Liver (tissue), 3 donors: ENCODE results near the gene ACADSB.

Experiments
- EGR1 ChIP-seq, 2 donors: IDR thresholded peaks; 2 replicates each; pipeline ENCODE4 v1.6.1; 2016 to 2018; ENCODE audit warnings: antibody characterized with exemption in 2 of 2, low read depth in 2 of 2
- HNF4A ChIP-seq, 2 donors: conservative IDR thresholded peaks; 2 replicates each; pipeline ENCODE4 v1.6.1; 2016; ENCODE audit warnings: antibody characterized with exemption in 2 of 2, mild to moderate bottlenecking in 2 of 2
- HNF4G ChIP-seq: IDR thresholded peaks from 2 replicates; pipeline ENCODE4 v1.6.1; 2016; ENCODE audit warnings: antibody characterized with exemption
- JUND ChIP-seq, 2 donors: IDR thresholded peaks; 2 replicates each; pipeline ENCODE4 v1.6.1; 2016; ENCODE audit warnings: antibody characterized with exemption in 2 of 2
- RAD21 ChIP-seq, 2 donors: IDR thresholded peaks; 2 replicates each; pipeline ENCODE4 v1.6.1; 2016; ENCODE audit warnings: antibody characterized with exemption in 2 of 2, mild to moderate bottlenecking in 2 of 2
- RXRA ChIP-seq, 2 donors: IDR thresholded peaks; 2 replicates each; pipeline ENCODE4 v1.6.1; 2017 to 2018; ENCODE audit warnings: antibody characterized with exemption in 2 of 2, mild to moderate bottlenecking in 1 of 2
- SP1 ChIP-seq: IDR thresholded peaks from 2 replicates; pipeline ENCODE4 v1.6.1; 2018; ENCODE audit warnings: antibody characterized with exemption, mild to moderate bottlenecking
- TAF1 ChIP-seq: conservative IDR thresholded peaks from 2 replicates; pipeline ENCODE4 v1.6.1; 2016; ENCODE audit warnings: antibody characterized with exemption, mild to moderate bottlenecking
- YY1 ChIP-seq: IDR thresholded peaks from 2 replicates; pipeline ENCODE4 v1.6.1; 2016; ENCODE audit warnings: antibody characterized with exemption, mild to moderate bottlenecking
- TF ChIP-seq, protein P1 (sequence below): fragments of 150-350 bp; IDR thresholded peaks from 2 replicates; pipeline ENCODE4 v1.5.1; 2017; ENCODE audit warnings: improper control_type of control experiment, low read depth, low read length; ENCODE audit not compliant: missing input control
- TF ChIP-seq, protein P2 (sequence below): IDR thresholded peaks from 2 replicates; pipeline ENCODE4 v1.6.1; 2016; ENCODE audit warnings: antibody characterized with exemption
- TF ChIP-seq, protein P3 (sequence below): IDR thresholded peaks from 2 replicates; pipeline ENCODE4 v1.6.1; 2016; ENCODE audit warnings: antibody characterized with exemption
- TF ChIP-seq, protein P4 (sequence below): IDR thresholded peaks from 2 replicates; pipeline ENCODE4 v1.6.1; 2016; ENCODE audit warnings: antibody characterized with exemption, mild to moderate bottlenecking
- TF ChIP-seq, protein P5 (sequence below): IDR thresholded peaks from 2 replicates; pipeline ENCODE4 v1.6.1; 2016; ENCODE audit warnings: antibody characterized with exemption
- donor health status: healthy.
- donor health status: healthy.

DNA sequence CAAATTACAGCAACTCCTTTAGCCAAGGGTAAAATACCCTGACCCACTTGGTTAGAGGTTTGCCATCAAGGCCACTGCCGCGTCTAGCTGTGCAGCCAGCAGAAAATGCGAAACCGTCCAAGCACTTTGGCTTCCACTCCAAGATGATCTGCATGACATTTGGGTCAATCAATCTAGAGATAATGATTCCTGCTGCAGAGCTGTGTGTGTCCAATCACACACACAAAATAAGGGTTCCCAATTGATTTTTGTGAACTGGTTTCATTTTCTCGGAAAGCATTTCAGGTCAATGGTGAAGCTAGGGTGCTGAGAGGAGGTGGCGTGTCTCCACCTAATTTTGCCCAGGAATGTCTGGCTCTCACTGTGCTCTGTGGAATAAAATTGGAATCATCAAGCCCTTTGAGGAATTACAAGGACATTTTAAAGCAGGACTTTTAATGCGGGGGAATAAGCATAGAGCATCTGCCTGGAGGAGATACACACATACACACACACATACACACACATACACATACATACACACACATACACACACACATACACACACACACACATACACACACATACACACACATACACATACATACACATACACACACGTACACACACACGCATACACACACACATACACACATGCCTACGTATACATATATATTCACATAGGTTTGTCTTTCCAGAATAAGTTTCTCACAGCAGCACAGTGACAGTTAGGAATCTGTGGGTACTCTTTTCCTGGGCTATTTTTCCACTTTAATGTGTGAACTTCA lies 59.5 kb downstream of the ACADSB start:
- TF ChIP-seq, protein P1, sequence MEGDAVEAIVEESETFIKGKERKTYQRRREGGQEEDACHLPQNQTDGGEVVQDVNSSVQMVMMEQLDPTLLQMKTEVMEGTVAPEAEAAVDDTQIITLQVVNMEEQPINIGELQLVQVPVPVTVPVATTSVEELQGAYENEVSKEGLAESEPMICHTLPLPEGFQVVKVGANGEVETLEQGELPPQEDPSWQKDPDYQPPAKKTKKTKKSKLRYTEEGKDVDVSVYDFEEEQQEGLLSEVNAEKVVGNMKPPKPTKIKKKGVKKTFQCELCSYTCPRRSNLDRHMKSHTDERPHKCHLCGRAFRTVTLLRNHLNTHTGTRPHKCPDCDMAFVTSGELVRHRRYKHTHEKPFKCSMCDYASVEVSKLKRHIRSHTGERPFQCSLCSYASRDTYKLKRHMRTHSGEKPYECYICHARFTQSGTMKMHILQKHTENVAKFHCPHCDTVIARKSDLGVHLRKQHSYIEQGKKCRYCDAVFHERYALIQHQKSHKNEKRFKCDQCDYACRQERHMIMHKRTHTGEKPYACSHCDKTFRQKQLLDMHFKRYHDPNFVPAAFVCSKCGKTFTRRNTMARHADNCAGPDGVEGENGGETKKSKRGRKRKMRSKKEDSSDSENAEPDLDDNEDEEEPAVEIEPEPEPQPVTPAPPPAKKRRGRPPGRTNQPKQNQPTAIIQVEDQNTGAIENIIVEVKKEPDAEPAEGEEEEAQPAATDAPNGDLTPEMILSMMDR, result no peak
- no peak for TF ChIP-seq TAF1
- TF ChIP-seq, protein P2, sequence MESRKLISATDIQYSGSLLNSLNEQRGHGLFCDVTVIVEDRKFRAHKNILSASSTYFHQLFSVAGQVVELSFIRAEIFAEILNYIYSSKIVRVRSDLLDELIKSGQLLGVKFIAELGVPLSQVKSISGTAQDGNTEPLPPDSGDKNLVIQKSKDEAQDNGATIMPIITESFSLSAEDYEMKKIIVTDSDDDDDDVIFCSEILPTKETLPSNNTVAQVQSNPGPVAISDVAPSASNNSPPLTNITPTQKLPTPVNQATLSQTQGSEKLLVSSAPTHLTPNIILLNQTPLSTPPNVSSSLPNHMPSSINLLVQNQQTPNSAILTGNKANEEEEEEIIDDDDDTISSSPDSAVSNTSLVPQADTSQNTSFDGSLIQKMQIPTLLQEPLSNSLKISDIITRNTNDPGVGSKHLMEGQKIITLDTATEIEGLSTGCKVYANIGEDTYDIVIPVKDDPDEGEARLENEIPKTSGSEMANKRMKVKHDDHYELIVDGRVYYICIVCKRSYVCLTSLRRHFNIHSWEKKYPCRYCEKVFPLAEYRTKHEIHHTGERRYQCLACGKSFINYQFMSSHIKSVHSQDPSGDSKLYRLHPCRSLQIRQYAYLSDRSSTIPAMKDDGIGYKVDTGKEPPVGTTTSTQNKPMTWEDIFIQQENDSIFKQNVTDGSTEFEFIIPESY, result no peak
- TF ChIP-seq EGR1 (IDR thresholded peaks at IDR 0.05; ENCODE audit: low read depth in 2 of 2), result no peak
- no peak for TF ChIP-seq JUND (IDR thresholded peaks at IDR 0.05)
- TF ChIP-seq YY1, result no peak
- TF ChIP-seq, protein P3, sequence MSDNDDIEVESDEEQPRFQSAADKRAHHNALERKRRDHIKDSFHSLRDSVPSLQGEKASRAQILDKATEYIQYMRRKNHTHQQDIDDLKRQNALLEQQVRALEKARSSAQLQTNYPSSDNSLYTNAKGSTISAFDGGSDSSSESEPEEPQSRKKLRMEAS, result no peak
- TF ChIP-seq, protein P4, sequence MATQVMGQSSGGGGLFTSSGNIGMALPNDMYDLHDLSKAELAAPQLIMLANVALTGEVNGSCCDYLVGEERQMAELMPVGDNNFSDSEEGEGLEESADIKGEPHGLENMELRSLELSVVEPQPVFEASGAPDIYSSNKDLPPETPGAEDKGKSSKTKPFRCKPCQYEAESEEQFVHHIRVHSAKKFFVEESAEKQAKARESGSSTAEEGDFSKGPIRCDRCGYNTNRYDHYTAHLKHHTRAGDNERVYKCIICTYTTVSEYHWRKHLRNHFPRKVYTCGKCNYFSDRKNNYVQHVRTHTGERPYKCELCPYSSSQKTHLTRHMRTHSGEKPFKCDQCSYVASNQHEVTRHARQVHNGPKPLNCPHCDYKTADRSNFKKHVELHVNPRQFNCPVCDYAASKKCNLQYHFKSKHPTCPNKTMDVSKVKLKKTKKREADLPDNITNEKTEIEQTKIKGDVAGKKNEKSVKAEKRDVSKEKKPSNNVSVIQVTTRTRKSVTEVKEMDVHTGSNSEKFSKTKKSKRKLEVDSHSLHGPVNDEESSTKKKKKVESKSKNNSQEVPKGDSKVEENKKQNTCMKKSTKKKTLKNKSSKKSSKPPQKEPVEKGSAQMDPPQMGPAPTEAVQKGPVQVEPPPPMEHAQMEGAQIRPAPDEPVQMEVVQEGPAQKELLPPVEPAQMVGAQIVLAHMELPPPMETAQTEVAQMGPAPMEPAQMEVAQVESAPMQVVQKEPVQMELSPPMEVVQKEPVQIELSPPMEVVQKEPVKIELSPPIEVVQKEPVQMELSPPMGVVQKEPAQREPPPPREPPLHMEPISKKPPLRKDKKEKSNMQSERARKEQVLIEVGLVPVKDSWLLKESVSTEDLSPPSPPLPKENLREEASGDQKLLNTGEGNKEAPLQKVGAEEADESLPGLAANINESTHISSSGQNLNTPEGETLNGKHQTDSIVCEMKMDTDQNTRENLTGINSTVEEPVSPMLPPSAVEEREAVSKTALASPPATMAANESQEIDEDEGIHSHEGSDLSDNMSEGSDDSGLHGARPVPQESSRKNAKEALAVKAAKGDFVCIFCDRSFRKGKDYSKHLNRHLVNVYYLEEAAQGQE, result no peak
- TF ChIP-seq SP1, result no peak
- TF ChIP-seq RXRA (IDR thresholded peaks at IDR 0.05), result peak; percentile 9 to 17
- TF ChIP-seq, protein P5, sequence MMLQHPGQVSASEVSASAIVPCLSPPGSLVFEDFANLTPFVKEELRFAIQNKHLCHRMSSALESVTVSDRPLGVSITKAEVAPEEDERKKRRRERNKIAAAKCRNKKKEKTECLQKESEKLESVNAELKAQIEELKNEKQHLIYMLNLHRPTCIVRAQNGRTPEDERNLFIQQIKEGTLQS, result no peak
- TF ChIP-seq RAD21 (IDR thresholded peaks at IDR 0.05), result no peak
- no peak for TF ChIP-seq HNF4G
- TF ChIP-seq HNF4A (conservative IDR thresholded peaks at IDR 0.05), result peak in 1 of 2 donors; percentile 10
